SK-N-SH (cell line): ENCODE results near the gene WDR90. TPM values are rescaled to one million over a fixed set of nuclear protein-coding genes. Genes with fewer than 3 reads are reported as not detected.

Experiments used
- CTCF ChIA-PET: fragments of 300-600, 350-600 bp; formaldehyde crosslinking; extraction: SDS; loops from one replicate; lab custom pipeline; 2021; lab: Yijun Ruan, JAX
- POLR2A ChIA-PET: fragments of 350-600 bp; sonication (Branson Sonifier 250); formaldehyde crosslinking; extraction: SDS; loops from one replicate; lab custom pipeline; 2020; ENCODE audit warnings: antibody characterized with exemption, inconsistent platforms; lab: Yijun Ruan, JAX
- DNase-seq: peaks from one replicate; pipeline ENCODE4 v3.0.0; 2012
- H2AFZ ChIP-seq: fragments of 200-600 bp; sonication (generic); 2 replicates; pipeline ENCODE4 v1.8.1; 2016; ENCODE audit warnings: antibody characterized with exemption, mild to moderate bottlenecking, low read depth
- H3F3A ChIP-seq: fragments of 200-600 bp; sonication (generic); replicated peaks from 2 replicates; pipeline ENCODE3; 2016; ENCODE audit warnings: antibody characterized with exemption, mild to moderate bottlenecking; ENCODE audit not compliant: insufficient read depth
- H3K27ac ChIP-seq, 2 experiments: fragments of 200-500 bp in 1 of 2; fragments of 200-600 bp in 1 of 2; sonication (Bioruptor generic) in 1 of 2; sonication (generic), shearing (Covaris generic) in 1 of 2; 2 replicates each; pipeline versions ENCODE4 v1.5.1 to v1.6.1; 2014 to 2016; ENCODE audit warnings: low read depth in 2 of 2, inconsistent platforms in 1 of 2, low read length in 1 of 2, mild to moderate bottlenecking in 1 of 2, mixed read lengths in 1 of 2
- H3K27me3 ChIP-seq: fragments of 200-600 bp; sonication (generic), shearing (Covaris generic); 2 replicates; pipeline ENCODE4 v1.6.1; 2016; ENCODE audit warnings: mixed run types; ENCODE audit not compliant: insufficient read depth
- H3K36me3 ChIP-seq, 2 experiments: fragments of 200-500 bp in 1 of 2; fragments of 200-600 bp in 1 of 2; sonication (Bioruptor generic) in 1 of 2; sonication (generic) in 1 of 2; replicated peaks in 1 of 2; 2 replicates each; pipeline versions ENCODE3 to v1.5.1; 2014 to 2016; ENCODE audit warnings: low read length in 1 of 2, mild to moderate bottlenecking in 1 of 2; ENCODE audit not compliant: insufficient read depth in 2 of 2, control insufficient read depth in 1 of 2
- H3K4me1 ChIP-seq, 2 experiments: fragments of 200-500 bp in 1 of 2; fragments of 200-600 bp in 1 of 2; sonication (Bioruptor generic) in 1 of 2; sonication (generic), shearing (Covaris generic) in 1 of 2; 2 replicates each; pipeline versions ENCODE4 v1.5.1 to v1.6.1; 2014 to 2016; ENCODE audit warnings: low read depth in 1 of 2, low read length in 1 of 2, mixed run types in 1 of 2; ENCODE audit not compliant: insufficient read depth in 2 of 2, control insufficient read depth in 1 of 2
- H3K4me2 ChIP-seq: fragments of 200-600 bp; sonication (generic), shearing (Covaris generic); 2 replicates; pipeline ENCODE4 v1.6.1; 2017; ENCODE audit warnings: mixed run types
- H3K4me3 ChIP-seq, 2 experiments: fragments of 200-500 bp in 1 of 2; fragments of 200-600 bp in 1 of 2; sonication (Bioruptor generic) in 1 of 2; sonication (generic), shearing (Covaris generic) in 1 of 2; 2 replicates each; pipeline versions ENCODE4 v1.5.1 to v1.8.1; 2014 to 2016; ENCODE audit warnings: low read depth in 2 of 2, inconsistent platforms in 1 of 2, low read length in 1 of 2, mild to moderate bottlenecking in 1 of 2, mixed read lengths in 1 of 2, moderate library complexity in 1 of 2
- H3K79me2 ChIP-seq: fragments of 200-600 bp; sonication (generic); 2 replicates; pipeline ENCODE4 v1.8.1; 2017; ENCODE audit warnings: mild to moderate bottlenecking; ENCODE audit not compliant: insufficient read depth
- H3K9ac ChIP-seq: fragments of 200-600 bp; sonication (generic); 2 replicates; pipeline ENCODE4 v1.6.1; 2017; ENCODE audit warnings: mixed run types
- H3K9me2 ChIP-seq: fragments of 200-600 bp; sonication (generic); 2 replicates; pipeline ENCODE4 v1.6.1; 2017; ENCODE audit warnings: mixed run types
- H3K9me3 ChIP-seq: fragments of 200-600 bp; sonication (generic); 2 replicates; pipeline ENCODE4 v1.6.1; 2017; ENCODE audit warnings: mixed run types, mild to moderate bottlenecking, moderate library complexity
- H4K20me1 ChIP-seq: fragments of 200-600 bp; sonication (generic); 2 replicates; pipeline ENCODE4 v1.6.1; 2017; ENCODE audit warnings: mild to moderate bottlenecking, mixed run types; ENCODE audit not compliant: insufficient read depth
- CTCF ChIP-seq: fragments of 200-600 bp; sonication (generic); IDR thresholded peaks from 2 replicates; pipeline ENCODE4 v1.6.1; 2017; ENCODE audit warnings: antibody characterized with exemption, mild to moderate bottlenecking, moderate library complexity
- EP300 ChIP-seq, 2 experiments: IDR thresholded peaks; 2 replicates each; pipeline versions ENCODE4 v1.4.0 to v1.6.1; 2012; ENCODE audit warnings: borderline replicate concordance in 1 of 2, low read depth in 1 of 2, low read length in 1 of 2
- FOSL2 ChIP-seq: IDR thresholded peaks from 2 replicates; pipeline ENCODE4 v1.4.0; 2012; ENCODE audit warnings: low read depth, mild to moderate bottlenecking, moderate library complexity, borderline replicate concordance
- GATA2 ChIP-seq: sonication (generic); formaldehyde crosslinking; IDR thresholded peaks from 2 replicates; pipeline ENCODE4 v1.5.0; 2020; ENCODE audit warnings: mild to moderate bottlenecking, missing genetic modification reagents
- NFIC ChIP-seq: IDR thresholded peaks from 2 replicates; pipeline ENCODE4 v1.4.0; 2012; ENCODE audit warnings: borderline replicate concordance
- POLR2AphosphoS5 ChIP-seq: IDR thresholded peaks from 2 replicates; pipeline ENCODE4 v1.6.1; 2012; ENCODE audit warnings: low read depth, low read length
- RAD21 ChIP-seq: IDR thresholded peaks from 2 replicates; pipeline ENCODE4 v1.6.1; 2012; ENCODE audit warnings: mild to moderate bottlenecking, low read length
- REST ChIP-seq: IDR thresholded peaks from 2 replicates; pipeline ENCODE4 v1.6.1; 2012; ENCODE audit warnings: mild to moderate bottlenecking, low read depth, low read length, moderate library complexity
- RFX5 ChIP-seq: IDR thresholded peaks from 2 replicates; pipeline ENCODE4 v1.6.1; 2012; ENCODE audit warnings: mild to moderate bottlenecking, improper control_type of control experiment, low read length
- RXRA ChIP-seq: IDR thresholded peaks from 2 replicates; pipeline ENCODE4 v1.4.0; 2012; ENCODE audit warnings: low read depth, mild to moderate bottlenecking, borderline replicate concordance
- TAF1 ChIP-seq: IDR thresholded peaks from 2 replicates; pipeline ENCODE4 v1.6.1; 2012; ENCODE audit warnings: low read depth, mild to moderate bottlenecking, low read length, moderate library complexity, borderline replicate concordance
- USF1 ChIP-seq: IDR thresholded peaks from 2 replicates; pipeline ENCODE4 v1.4.0; 2012; ENCODE audit warnings: low read depth, borderline replicate concordance
- WGBS: methylation state at CpG from one replicate; pipeline ENCODE4 v1.1.6; 2017; ENCODE audit warnings: low lambda C conversion rate; 5-methylcytosine and 5-hydroxymethylcytosine counted together
- polyA plus RNA-seq, 3 experiments: library from polyadenylated mRNA; depleted of rRNA; stranded (reverse); fragments of >200 nt; gene quantifications; 2 replicates each; pipeline ENCODE4 v1.2.3, GENCODE V29; 2012
- TF ChIP-seq, protein P1 (sequence below): IDR thresholded peaks from 2 replicates; pipeline ENCODE4 v1.4.0; 2012; ENCODE audit warnings: low read depth, borderline replicate concordance

The WDR90 gene
- polyA plus RNA-seq, 1 of the 3 experiments (the other 2 are of a cell fraction): 32.0 TPM

GRCh38 chr16:702341-702740 is 53.2 kb downstream of the WDR90 start:
- H3K9me2 ChIP-seq: no peaks in the 10 kb centered on the region
- peaks cover 5% of the 10 kb centered on the region for H3F3A ChIP-seq
- H3K27me3 ChIP-seq: no peaks in the 10 kb centered on the region
- peaks cover 4 to 19% of the 10 kb centered on the region in 2 experiments; a peak in 1 of 4 replicates for H3K4me1 ChIP-seq
- no peak overlapping the region for H3K4me2 ChIP-seq
- POLR2A ChIA-PET: interaction anchor here (0.6 kb wide), 1 partner anchor 48 kb away, joined by 3 read pairs; no protein-coding TSS in a partner anchor
- H3K4me3 ChIP-seq: no peak overlapping the region
- H3K9ac ChIP-seq: no peak overlapping the region
- H3K27ac ChIP-seq: no peak overlapping the region
- H3K36me3 ChIP-seq: no peaks in the 10 kb centered on the region
- peaks cover 59% of the 10 kb centered on the region for H4K20me1 ChIP-seq
- no peak for TF ChIP-seq RFX5
- TF ChIP-seq FOSL2: no peak
- TF ChIP-seq RAD21: no peak
- TF ChIP-seq, protein P1, sequence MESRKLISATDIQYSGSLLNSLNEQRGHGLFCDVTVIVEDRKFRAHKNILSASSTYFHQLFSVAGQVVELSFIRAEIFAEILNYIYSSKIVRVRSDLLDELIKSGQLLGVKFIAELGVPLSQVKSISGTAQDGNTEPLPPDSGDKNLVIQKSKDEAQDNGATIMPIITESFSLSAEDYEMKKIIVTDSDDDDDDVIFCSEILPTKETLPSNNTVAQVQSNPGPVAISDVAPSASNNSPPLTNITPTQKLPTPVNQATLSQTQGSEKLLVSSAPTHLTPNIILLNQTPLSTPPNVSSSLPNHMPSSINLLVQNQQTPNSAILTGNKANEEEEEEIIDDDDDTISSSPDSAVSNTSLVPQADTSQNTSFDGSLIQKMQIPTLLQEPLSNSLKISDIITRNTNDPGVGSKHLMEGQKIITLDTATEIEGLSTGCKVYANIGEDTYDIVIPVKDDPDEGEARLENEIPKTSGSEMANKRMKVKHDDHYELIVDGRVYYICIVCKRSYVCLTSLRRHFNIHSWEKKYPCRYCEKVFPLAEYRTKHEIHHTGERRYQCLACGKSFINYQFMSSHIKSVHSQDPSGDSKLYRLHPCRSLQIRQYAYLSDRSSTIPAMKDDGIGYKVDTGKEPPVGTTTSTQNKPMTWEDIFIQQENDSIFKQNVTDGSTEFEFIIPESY: no peak
- no peak for TF ChIP-seq USF1
- no peak for TF ChIP-seq EP300 (IDR thresholded peaks at IDR 0.05; ENCODE audit: borderline replicate concordance in 1 of 2, low read depth in 1 of 2, low read length in 1 of 2)
- TF ChIP-seq RXRA: no peak
- no peak for TF ChIP-seq CTCF
- no peak for TF ChIP-seq TAF1
- TF ChIP-seq NFIC: no peak
- TF ChIP-seq REST: no peak
- TF ChIP-seq GATA2 (CRISPR knock-in tag): no peak
- TF ChIP-seq POLR2AphosphoS5: no peak
- no peak overlapping the region for H2AFZ ChIP-seq
- WGBS: 82% methylated on average over 19 of the region's 19 CpGs
- H3K9me3 ChIP-seq: no peaks in the 10 kb centered on the region
- peaks cover 67% of the 10 kb centered on the region for H3K79me2 ChIP-seq
- CTCF ChIA-PET: interaction anchor here (0.8 to 22.4 kb wide), 9 partner anchors 8 to 355 kb away, joined by 3 to 358 read pairs (median 4); partner anchors contain the start of genes ANTKMT, CCDC78, HAGHL and METRN
- no peak for DNase-seq
